ENCODE results near the gene SEMA6B.

DNA sequence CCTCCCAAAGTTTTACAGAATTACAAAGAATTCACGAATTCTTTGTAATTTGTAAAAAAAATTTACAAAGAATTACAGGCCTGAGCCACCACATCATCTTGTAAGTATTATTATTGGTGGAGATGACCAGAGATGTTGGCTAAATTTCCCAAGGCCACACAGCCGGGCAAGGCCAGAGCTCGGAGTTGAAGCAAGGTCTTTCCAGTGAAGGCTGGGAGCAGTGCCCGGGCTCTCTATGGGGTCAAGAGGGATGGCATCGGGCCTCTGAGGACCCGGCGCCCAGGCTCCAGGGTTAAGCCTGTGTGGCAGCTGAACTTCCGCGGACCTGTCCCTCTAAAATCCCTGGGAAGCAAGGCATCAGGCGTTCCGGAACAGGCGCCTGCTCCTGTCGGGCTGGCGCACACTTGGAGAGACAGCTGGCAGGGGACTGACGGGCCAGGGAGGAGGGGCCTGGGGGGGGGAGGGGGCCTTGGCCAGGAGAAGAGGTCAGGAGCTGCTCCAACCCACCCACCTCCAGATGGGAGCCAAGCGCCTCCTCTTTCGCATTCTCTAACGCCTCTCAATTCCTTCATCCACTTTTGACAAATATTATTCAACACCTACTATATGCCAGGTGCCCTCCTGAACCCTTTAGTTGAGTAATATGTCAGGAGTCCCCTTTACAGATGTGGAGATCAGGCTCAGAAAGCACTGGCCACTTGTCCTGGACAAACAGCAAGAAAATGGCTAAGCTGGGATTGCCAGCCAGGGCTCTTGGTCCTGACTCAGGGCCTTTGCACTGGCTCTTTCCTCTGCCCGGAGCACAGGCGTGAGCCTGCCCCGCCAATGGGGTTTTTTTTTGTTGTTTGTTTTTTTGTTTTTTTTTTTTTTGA is 36.8 kb upstream of the SEMA6B start:
- TF ChIP-seq POLR2AphosphoS5 (IDR thresholded peaks at IDR 0.05) (no peak), EP300 (IDR thresholded peaks at IDR 0.05) (no peak), POLR2A (IDR thresholded peaks at IDR 0.05; ENCODE audit: low read depth) (no peak)
- TF ChIP-seq, protein P1, sequence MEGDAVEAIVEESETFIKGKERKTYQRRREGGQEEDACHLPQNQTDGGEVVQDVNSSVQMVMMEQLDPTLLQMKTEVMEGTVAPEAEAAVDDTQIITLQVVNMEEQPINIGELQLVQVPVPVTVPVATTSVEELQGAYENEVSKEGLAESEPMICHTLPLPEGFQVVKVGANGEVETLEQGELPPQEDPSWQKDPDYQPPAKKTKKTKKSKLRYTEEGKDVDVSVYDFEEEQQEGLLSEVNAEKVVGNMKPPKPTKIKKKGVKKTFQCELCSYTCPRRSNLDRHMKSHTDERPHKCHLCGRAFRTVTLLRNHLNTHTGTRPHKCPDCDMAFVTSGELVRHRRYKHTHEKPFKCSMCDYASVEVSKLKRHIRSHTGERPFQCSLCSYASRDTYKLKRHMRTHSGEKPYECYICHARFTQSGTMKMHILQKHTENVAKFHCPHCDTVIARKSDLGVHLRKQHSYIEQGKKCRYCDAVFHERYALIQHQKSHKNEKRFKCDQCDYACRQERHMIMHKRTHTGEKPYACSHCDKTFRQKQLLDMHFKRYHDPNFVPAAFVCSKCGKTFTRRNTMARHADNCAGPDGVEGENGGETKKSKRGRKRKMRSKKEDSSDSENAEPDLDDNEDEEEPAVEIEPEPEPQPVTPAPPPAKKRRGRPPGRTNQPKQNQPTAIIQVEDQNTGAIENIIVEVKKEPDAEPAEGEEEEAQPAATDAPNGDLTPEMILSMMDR (IDR thresholded peaks at IDR 0.05), result no peak

Measured in esophagus muscularis mucosa (tissue), 4 donors.